Hepatocyte (in vitro differentiated cells): ENCODE data around the gene REP15.

Experiments used
- CTCF ChIP-seq: fragments of 200-600 bp; sonication (generic); IDR thresholded peaks from 2 replicates; pipeline ENCODE4 v1.5.1; 2016; ENCODE audit warnings: antibody characterized with exemption, mild to moderate bottlenecking; ENCODE audit not compliant: poor library complexity
- EZH2 ChIP-seq: fragments of 200-600 bp; sonication (generic); IDR thresholded peaks from 2 replicates; pipeline ENCODE4 v1.6.1; 2016; ENCODE audit warnings: antibody characterized with exemption, mild to moderate bottlenecking, borderline replicate concordance
- EZH2phosphoT487 ChIP-seq: fragments of 200-600 bp; sonication (generic); IDR thresholded peaks from one replicate; pipeline ENCODE4 v1.6.1; 2018; ENCODE audit warnings: antibody characterized with exemption, mild to moderate bottlenecking, low read depth, moderate library complexity; ENCODE audit not compliant: unreplicated experiment, severe bottlenecking

GRCh38 chr12:27672051-27672450, 24.2 kb upstream of the REP15 start:
- TF ChIP-seq EZH2phosphoT487 (no peak), CTCF (no peak), EZH2 (no peak)
